ENCODE results near the gene TMIE.

TMIE gene

DNA sequence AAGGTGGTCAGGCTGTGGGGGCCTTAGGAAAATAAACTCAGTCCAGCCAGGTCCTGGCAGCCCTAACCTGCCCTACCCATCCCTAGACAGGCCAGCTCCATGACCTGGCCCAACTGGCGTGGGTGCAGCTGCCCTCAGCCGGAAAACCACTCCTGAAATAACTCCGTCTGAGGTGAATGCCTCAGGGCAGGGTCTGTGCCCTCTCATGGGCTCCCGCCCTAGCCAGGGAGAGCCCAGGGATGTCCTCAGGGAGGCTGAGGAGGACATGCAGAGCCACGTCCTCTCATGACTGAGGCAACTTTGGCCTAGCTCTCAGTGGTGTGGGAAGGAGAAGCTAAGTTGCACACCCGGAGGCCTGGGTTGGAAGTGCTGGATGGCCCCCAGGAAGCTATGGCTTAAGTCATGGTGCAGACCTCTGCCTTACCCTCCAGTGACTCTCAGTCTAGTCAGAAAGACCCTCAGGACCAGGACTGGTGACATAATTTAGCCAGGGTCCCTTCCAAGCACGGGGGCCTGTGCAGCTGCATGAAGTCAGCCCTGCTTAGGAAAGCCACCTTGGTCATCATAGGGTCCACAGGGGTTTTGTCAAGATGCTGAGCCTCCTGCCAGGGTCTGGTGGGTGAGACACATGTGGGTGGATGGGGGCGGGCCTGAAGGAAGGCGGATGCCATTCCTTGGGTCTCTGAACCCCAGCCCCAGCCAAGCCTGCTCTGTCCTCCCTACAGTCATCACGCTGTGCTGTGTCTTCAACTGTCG, 7.4 kb downstream of the TMIE start:
- no peak for DNase-seq (ENCODE audit: low read depth)

DNA sequence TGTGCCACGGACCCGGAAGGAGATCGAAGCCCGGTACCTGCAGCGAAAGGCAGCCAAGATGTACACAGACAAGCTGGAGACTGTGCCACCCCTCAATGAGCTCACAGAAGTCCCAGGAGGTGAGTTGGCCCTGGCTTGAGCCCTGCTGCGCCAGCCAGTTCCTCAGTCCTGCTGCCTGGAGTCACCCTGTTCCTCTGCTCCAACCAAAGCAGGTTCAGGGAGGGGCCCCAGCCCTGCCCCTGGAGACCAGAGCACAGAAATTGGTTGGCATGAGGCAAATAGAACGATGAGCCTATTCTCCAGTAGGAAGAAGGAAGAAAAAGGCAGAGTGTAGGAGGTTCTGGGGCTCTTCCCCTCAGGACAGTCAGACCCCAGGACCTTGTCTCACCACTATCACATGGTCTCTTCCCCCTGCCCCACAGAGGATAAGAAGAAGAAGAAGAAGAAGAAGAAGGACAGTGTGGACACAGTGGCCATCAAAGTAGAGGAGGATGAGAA, 8.0 kb downstream of the TMIE start:
- DNase-seq (ENCODE audit: low read depth) = no peak

DNA sequence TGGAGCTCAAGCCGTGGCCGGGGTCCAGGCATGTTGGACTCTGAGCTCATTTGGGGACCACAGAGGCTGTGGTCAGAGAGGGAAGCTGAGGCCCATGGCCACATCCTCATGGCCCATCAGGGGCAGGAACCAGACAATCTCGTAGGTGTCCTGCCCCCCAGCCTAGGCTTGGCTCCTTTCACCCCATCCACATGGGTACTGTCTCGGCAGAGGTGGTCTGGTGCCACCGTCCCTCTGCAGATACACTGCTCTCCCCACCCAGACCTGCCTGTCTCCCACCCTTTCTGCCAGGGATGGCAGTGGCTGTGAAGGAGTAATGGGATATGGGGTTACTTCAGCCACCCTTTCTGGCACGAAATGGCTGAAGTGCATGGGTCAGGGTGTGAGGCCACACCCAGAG, 8.5 kb downstream of the TMIE start:
- DNase-seq (ENCODE audit: low read depth) = no peak

DNA sequence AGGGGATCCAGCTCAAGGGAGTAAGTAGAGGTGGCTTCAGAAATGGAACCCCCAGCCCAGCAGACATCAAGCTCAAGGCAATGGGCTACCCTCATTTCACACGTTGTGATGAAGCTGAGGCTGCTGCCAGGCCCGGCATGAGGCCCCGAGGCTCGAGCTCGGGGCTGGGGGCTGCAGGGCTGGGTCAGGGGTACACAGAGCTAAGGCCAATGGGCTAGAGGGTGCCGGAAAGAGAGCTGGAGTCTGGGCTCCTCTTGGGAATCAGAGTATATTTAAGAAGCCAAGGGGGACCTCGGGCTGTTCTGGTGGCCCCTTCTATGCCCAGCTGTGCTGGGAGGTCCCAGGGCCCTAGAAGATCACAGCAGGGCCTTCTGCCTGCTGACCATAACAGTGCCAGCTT, 9.0 kb downstream of the TMIE start:
- DNase-seq (ENCODE audit: low read depth) = no peak

DNA sequence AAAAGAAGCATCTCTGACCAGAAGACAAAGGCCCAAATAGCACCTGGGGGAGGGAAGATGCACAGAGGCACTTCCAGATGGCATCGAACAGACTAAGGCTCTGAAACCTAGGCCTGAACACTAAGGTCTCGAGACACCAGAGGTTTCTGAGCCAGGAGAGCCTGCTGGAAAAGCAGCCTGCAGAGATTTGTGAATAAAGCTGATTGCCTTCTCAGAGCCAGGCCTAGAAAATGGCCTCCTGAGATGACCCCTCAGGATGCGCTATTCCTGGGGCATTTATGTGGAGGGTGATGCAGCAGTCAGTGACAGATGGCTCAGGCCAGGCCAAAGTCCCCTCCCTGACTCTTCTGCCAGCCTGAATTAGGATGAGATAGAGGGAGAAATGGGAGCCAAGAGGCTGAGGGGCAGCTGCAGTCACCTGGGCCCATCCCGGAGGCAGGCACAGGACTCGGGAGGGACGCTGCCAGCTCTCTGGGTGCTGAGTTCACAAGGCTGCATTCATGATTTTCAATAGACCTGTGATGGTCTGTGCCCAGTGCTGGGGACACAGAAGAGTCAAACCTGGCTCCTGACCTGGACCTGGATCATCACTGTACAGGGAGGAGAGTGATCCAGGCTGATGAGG, 9.6 kb downstream of the TMIE start:
- DNase-seq (ENCODE audit: low read depth) = no peak

DNA sequence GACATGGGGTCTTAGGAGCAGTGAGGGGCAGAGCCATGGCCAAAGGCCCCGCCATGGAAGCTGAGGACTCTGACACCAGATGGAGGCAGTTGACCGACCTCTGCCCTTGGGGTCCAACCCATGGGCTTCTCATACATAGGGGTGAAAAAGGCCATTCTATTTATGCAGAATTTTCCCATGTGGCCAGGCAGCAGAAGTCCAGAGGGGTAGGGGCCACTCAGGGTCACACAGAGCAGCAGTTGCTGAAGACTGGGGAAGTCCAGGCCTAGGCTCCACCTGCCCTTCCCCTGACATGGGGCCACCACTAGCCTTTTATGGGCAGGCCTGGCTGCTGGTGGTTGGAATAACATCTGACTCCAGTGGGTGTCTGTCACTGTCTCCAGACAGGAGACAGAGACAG, 10.1 kb downstream of the TMIE start:
- DNase-seq (ENCODE audit: low read depth) = no peak

DNA sequence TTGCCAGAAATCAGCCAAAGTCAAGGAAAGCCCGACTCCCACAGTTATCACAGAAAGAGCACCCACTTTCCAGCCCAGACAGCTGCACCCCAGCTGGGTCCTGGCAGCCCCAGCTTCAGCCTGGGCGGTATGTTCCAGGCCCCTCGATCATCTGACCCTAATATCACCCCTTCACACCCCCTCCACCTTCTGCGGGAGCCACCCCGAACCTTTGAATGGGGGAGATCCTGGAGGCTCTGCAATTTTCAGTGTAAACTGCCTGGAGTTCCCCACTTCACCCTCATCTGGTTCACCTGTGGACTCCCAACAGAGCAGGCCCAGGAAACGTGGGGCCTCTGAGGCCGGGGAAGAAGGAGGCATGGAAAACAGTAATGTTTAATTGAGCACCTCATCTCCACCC, 10.6 kb downstream of the TMIE start:
- DNase-seq (ENCODE audit: low read depth) = no peak

DNA sequence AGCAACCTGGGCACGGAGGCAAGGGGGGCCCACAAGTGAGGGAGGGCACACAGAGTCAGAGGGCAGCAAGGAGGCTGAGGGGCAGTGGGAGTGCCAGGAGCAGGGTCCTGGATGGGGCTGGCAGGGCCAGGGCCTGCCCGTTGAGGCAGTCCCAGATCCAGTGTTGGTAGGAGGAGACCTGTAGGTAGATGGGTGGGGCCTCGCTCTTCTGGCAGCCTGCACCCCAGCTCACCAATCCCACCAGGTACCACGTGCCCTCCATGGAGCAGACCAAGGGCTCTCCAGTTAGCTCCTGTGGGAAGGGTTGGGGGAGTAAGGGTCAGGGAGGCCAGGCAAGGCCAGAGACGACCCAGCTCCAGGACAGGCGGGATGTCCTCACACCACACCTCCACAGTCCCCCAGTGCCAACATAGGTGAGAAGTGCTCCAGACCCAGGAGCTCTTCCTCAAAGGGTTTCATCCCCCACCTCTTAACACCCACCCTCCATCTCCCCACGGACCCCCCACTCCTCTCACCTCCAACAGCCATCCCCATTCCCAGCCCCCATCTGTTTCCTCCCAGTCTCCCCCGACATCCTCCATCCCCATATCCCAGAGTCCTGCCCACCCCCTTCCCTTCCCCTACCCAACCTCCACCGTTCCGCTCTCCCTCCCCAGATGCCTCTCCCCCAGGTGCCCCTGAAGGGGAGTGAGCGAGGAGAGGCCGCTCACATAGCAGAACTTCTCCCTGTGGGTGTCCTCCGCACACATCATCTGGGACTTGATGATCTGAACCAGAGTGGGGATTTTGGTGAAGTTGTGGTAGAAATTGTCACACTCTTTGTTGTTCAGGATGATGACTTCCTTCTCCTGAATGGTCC, 11.2 kb downstream of the TMIE start:
- no peak for DNase-seq (ENCODE audit: low read depth)

DNA sequence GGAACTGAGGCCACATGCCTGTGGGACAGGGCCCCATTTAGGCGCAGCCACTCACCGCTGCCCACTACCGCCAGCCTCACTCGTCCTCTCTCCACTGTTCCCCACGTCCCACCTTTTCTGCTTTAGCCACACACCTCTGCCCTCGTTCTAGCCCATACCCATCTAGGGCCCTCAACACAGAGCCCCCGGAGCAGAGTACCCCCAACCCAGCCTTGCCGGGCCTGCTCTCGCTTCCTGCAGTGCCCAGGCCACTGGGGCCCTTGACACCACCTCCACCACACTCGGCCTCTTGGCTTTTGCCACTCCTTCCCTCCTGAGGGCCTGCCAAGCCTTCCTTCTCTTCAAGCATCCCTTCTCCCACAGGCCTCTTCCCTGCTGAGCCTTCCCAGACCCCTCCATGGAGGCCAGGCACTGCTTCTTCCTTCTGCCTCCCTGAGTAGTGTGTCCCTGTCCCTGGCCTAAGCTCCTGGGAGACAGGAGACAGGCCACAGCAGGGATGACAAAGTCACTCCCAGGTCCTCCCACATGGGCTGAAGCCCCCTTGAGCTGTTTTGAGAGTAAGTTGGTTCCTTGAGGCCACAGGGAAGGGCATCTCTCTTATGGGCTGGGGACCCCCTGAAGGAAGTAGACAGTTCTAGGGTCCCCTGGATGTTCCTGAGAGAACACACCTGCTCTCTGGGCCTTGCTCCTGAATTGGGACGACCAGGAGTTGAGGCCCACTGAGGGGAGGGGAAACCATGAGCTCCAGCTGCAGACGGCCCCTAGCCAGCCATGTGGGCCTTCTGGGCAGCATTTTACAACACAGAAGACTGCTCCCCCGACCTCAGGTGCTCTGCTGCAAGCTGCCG, 12.1 kb downstream of the TMIE start:
- no peak for DNase-seq (ENCODE audit: low read depth)

DNA sequence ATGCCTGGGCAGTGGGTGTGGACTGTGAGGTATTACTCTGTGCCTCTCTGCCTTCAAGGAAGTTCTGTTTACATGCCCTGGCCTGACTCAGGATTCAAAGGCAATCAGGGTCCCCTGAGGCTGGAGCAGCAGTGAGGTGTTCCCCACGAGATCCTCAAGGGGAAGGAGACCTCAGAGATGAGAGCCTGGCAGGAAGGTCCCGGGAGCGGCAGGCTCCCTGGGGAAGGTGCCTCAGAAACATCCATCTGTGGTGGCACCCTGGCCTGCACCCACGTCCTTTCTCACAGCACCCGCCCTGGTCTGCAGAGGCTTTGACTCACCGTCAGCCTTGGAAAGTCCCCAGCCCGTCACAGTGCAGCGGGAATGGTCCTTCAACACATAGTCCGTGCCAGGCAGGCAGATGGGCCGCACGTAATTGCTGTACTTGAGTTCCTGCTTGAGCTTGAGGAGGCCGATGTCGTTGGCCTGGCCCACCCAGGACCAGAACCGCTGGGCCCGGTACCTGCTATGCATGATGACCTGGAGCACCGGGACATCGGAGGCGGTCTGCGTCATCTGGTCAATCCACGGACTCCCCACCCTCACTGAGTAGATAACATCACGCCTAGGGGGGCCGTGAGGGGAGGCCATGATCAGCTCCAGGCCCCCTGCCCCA, 12.8 kb downstream of the TMIE start:
- no peak for DNase-seq (ENCODE audit: low read depth)

DNA sequence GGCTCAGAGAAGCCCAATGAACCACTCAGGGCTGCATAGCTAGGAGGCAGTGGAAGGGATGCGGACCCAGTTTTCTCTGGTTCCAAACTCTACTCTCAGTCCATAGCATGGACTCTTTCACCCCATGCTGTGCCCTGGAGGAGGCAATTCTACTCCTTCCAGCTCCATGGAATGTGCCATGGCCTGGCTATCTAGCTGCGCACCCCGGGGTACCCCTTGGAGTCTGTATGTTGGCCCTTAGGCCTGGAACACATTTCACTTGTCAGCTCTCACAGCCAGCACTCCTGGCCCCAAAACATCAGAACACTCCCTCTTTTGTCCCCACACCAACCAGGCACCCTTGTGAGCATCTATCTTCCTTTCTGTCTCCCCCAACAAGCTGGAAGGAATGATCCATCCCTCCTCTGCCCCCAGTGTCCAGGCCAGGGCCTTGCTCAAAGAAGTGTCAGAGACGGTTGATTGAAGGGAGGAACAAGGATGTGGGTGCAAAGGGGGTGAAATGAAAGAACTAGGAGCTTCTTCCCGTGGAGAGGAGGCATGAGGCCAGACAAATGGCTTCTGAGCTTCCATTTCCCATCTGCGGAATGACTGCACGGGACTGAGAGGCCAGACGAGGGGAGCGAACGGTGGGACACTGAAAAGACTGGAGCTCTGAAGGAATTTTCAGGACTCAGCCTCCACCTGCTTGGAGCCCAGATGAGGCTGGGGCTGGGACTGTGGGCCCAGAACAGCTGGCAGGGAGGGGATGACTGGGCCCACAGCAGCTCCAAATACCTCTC, 13.7 kb downstream of the TMIE start:
- no peak for DNase-seq (ENCODE audit: low read depth)

DNA sequence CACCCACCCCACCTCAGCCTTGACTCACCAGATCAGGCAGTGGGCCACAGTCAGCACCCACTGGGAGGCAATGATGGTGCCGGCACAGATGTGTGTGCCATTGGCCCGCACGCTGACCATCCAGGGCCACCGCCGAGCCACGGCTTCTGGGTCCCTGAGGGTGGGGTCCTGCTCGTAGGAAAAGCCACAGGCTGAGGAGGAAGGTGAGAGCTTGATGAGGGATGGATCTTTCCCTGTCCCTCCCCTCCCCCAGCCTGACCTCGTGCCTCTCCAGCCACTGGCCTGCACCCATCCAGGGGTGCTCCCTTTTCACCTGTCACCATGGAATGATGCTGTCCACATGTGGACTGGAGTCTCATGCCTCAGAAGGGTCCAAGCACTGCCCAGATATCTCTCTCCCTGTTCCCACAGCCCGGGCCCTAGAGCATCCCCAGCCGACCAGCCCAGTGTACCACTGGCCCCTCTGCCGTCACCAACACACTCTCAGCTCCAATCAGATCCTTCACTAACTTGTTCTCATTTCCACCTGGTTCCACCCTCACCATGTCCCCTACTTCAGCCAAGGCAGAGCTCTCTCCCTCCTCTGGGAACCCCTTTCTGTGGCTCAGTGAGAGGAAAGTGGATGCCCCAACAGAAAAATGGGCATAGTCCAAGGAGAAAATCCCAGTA, 14.4 kb downstream of the TMIE start:
- DNase-seq (ENCODE audit: low read depth) = no peak

DNA sequence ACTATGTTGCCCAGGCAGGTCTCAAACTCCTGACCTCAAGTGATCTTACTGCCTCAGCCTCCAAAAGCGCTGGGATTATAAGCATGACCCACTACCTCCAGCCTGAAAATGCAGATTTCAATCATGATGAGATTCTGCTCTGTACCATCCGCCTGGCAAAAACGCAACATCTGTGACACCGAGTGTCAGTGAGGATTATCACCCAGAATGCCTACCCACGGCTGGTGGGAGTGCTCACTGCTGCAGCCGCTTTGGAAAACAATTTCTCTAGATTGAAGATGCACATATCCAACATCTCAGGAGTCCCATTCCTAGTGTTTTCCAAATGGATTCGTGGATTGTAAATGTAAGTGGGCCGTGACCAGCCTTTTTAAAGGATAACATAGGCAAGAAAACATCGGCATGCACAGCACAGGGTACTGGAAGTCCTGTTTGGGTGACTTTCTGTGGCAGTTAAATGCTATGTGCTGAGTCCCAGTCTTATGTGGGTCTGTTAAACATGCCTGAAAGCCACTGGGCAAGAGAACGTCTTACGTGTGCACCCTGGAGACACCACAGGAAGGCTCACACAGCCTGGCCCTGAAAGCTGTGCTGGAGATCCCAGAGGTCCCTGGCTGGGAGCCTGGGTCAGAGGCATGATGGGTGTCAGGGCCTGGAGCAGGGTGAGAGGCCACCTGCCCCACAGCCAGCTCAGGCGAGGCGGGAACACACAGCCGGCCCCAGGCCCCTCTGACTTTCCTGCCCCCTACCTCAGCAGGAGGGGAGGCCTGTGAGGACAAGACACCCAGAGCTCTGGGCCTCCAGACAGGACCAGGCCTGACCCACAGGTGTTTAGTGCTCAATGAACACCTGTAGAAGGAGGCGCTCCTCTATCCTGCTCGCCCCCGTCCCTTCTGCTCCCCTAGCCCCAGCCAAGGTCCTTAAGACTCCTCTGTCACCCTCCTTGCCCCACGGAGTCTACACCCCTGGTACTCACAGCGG, 15.6 kb downstream of the TMIE start:
- no peak for DNase-seq (ENCODE audit: low read depth)

DNA sequence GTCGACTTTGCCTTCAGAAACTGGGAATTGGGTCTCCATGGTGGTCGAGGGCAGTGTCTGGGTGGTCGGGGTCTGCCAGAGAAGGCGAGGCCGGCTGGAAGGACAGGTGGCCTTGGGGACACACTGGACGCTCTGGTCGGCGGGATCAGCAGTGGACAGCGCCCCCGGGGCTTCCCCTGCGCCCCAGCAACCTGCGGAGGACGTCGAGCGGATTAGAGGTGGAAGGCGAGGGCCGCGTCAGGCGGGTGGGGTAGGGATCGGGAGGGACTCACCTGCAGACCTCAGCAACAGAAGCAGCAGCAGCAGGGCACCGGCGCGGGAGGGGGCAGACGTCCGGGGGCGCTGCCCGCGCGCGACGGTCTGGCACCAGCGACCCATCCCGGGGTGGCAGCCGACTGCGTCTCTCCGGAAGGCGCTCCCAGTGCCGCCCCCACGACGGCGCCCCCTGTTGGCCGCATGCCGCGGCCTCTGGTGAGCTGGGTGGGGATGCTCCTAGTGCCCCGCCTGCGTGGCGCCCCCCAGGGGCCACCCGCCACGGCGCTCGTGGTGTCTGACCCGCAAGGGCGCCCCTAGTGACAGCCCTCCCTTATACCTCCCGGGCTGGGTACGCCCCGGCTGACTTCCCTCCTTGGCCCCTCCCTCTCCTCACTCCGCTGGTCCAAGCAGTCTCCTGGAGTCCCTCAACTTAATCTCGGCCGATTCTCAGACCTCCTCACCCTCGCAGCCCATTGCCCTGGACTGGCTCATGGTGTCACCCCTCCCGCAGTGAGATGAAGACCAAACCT, 16.4 kb downstream of the TMIE start, which contains the start of gene PRSS50:
Gene PRSS50, minus strand, starts transcription at position 423 of the 785 bp plus-strand sequence. Its CDS starts 45 bp downstream, at position 378.
- DNase-seq (ENCODE audit: low read depth) = no peak

DNA sequence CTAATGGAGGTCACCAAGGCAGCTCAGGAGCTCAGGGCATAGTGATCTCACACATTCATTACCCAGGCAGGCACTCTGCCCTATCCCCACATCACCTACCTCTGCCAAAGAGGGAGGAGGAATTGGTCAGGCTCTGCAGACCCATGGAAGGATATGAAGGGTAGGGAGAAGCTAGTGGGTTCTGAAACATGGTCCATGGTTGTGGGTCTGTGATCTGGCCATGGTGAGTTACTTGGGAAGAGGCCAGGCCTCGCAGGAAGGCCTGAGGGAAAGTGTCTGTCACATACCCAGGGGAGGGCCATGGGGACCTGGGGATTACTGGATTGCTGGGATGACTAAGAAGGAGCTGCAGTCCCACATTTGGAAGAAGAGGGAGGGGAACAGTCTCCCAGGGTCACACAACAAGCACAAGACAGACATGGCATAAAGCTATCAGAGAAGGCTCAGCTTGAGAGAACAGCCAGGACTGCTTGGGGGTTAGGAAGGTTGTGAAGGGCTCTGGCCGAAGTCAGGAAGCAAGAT, 17.9 kb downstream of the TMIE start:
- DNase-seq (ENCODE audit: low read depth) = no peak

DNA sequence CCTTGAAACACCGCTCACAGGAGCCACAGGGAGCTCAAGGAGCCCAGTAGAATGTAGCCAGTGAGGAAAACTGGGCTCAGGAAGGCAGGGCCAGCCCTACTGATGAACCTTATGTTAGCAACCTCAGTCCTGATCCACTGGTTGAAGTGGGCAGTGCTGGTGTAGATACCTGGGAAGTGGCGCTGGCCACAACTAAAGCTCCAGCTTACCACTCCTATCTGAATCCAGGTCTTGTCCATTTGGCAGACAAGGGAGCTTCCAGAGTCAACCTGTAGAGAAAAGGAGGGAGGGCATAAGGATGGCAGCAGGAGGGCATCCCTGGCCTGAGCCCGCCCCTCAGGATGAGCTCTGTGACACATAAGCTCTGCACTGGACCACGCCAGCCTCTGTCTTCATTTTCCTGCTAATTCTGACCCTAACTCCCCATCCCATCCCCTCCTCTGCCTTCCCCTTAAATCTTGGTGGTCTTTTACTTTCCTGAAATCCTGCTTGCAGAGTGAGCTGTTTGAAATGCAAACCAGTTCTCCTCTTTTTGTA, 18.6 kb downstream of the TMIE start:
- DNase-seq (ENCODE audit: low read depth) = no peak

DNA sequence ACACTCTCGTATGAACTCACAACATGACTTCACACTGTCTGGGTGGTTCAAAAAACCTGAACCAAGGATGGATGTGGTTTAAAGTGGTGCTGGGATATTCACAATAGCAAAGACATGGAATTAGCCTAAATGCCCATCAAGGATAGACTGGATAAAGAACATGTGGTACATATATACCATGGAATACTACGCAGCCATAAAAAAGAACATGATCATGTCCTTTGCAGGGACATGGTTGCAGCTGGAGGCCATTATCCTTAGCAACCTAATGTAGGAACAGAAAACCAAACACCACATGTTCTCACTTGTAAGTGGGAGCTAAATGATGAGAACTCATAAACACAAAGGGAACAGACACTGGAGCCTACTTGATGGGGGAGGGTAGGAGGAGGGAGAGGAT, 19.8 kb downstream of the TMIE start:
- DNase-seq (ENCODE audit: low read depth) = no peak

All from stimulated activated CD8-positive, alpha-beta memory T cell treated with anti-CD3 and anti-CD28 coated beads, Interleukin-12 subunit alpha, Interleukin-12 subunit beta, amount 100 ng/mL, for 4 hours (primary cell).